SJCRH30 (cell line): ENCODE results near the gene ADAT2. TPM values are rescaled to one million over a fixed set of nuclear protein-coding genes. Genes with fewer than 3 reads are reported as not detected.
"Not testable (repeated sequence)": the region's sequence is repeated elsewhere in the genome, so short reads cannot be mapped to it uniquely, and the experiment has no call there.

Experiments
- DNase-seq, 2 experiments: peaks; one replicate each; pipeline ENCODE4 v3.0.0-alpha.2; 2015 to 2020
- H3K27ac ChIP-seq: fragments of 250-450 bp; sonication (Bioruptor Pico); 2 replicates; pipeline ENCODE4 v1.5.1; 2020; ENCODE audit warnings: mild to moderate bottlenecking, moderate library complexity
- H3K27me3 ChIP-seq: fragments of 250-450 bp; sonication (Bioruptor Pico); 2 replicates; pipeline ENCODE4 v1.5.1; 2020; ENCODE audit warnings: mild to moderate bottlenecking, moderate library complexity
- H3K36me3 ChIP-seq: fragments of 250-450 bp; sonication (Bioruptor Pico); 2 replicates; pipeline ENCODE4 v1.5.1; 2020; ENCODE audit warnings: mild to moderate bottlenecking, moderate library complexity
- H3K4me1 ChIP-seq: fragments of 250-450 bp; sonication (Bioruptor Pico); 2 replicates; pipeline ENCODE4 v1.5.1; 2020; ENCODE audit warnings: mild to moderate bottlenecking, moderate library complexity
- H3K4me3 ChIP-seq: fragments of 250-450 bp; sonication (Bioruptor Pico); 2 replicates; pipeline ENCODE4 v1.5.1; 2020; ENCODE audit warnings: mild to moderate bottlenecking, moderate library complexity
- H3K9me3 ChIP-seq: fragments of 250-450 bp; sonication (Bioruptor Pico); replicated peaks from 2 replicates; pipeline ENCODE4 v1.5.1; 2020; ENCODE audit warnings: mild to moderate bottlenecking, moderate library complexity
- total RNA-seq: library from RNA; depleted of rRNA; stranded (reverse); fragments of >200 nt; shearing (Covaris generic); gene quantifications from 2 replicates; pipeline ENCODE4 v1.2.3, GENCODE V29; 2014; rRNA removed

Gene ADAT2
- total RNA-seq: 6.2 and 11.1 TPM in 2 replicates

DNA sequence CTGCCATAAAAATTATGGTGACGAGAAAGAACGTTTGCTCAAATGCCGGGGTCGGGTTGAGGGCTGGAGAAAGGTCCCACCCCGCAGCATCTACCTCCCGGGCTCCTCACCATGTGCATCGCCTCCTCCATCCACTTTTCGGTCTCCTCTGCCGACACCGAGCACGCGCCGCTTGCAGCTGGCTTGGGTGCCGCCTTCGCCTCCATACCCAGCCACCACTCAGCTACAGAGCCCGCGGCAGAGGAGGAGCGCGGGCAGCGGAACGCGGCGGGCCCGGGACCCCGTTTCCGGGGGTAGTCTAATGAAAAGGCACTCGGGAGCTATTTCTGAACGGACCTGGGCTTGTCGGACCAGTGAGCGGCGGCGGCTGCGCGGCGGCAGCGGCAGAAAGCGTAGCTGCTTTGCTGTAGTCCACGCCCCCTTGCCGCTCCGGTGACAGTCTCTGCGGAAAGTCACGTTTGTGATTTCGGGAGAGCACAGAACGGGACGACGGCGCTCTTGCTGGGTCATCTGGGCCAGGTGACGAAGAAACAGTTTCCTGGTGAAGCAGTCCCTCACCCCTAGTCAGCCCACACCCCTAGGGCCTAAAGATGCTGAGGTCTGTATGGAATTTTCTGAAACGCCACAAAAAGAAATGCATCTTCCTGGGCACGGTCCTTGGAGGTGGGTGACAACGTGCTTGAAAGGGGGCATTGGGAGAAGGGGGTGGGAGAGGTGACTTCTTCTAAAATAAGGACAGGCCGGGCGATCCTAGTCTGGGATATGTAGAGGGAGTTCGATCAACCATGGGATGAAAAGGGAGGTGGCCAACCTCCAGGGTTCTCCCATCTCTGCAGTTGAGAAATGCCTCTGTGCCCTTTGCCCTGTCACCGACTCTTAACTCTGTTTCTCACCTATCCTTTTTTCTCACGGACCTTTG, at the start of gene ADAT2, which contains the start of gene PEX3:
Gene ADAT2 (minus strand): TSS at position 243 of the 919 bp plus-strand sequence. CDS start 37 bp downstream, at position 206.
Gene PEX3 (plus strand): TSS at position 353 of the 919 bp plus-strand sequence. CDS start 238 bp downstream, at position 591.
- Histone ChIP-seq H3K27ac (peak within 1 kb of the TSS; percentile 76), H3K9me3 (no peaks in the 10 kb centered on the region), H3K4me3 (peak within 1 kb of the TSS; percentile 68), H3K27me3 (no peaks in the 10 kb centered on the region), H3K36me3 (no peaks in the 10 kb centered on the region; the same call in 1 of the 2 replicates), H3K4me1 (peaks cover 7% of the 10 kb centered on the region)
- peak; percentile 93 to 94 for DNase-seq

DNA sequence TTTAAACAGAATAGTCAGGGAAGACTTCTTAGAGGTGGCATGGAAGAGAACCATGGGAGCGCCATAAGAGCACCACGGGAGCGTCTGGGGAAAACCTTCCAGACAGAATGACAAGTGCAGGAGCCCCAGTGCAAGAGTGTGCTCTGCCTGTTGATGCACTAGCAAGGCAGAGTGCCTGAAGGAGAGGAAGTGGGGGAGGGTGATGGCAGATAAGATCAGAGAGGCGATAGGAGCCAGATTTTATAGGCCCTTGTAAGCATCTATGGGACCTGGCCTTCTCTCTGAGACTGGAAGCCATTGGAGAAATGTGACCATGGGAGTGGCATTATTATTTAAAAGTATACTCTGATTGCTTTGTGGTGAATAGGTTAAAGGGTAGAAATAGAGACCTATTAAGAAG, 47.9 kb upstream of the ADAT2 start:
- Histone ChIP-seq H3K36me3 (peaks cover 31% of the 10 kb centered on the region), H3K4me3 (no peak overlapping the region), H3K27me3 (no peaks in the 10 kb centered on the region), H3K4me1 (no peaks in the 10 kb centered on the region), H3K9me3 (no peaks in the 10 kb centered on the region), H3K27ac (no peak overlapping the region)
- DNase-seq: no peak

GRCh38 chr6:143496974-143497373, 46.5 kb upstream of the ADAT2 start:
- Histone ChIP-seq H3K27ac (no peak overlapping the region), H3K4me1 (no peaks in the 10 kb centered on the region), H3K9me3 (no peaks in the 10 kb centered on the region), H3K27me3 (no peaks in the 10 kb centered on the region), H3K4me3 (no peak overlapping the region), H3K36me3 (peaks cover 31% of the 10 kb centered on the region)
- no peak for DNase-seq

DNA sequence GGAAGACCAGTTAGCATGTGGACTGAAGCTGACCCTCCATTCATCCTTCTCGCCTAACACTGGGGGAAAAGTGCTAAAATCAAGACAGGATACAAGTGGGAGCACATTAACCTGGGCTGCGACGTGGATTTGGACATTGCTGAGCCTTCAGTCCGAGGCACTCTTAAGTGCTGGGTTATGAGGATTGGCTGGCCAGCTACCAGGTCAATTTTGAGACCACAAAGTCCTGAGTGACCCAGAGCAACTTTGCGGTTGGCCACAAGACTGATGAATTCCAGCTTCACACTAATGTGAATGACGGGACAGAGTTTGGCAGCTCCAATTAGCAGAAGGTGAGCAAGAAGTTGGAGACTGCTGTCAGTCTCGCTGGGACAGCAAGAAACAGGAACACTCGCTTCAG, 40.3 kb upstream of the ADAT2 start:
- peaks cover 6% of the 10 kb centered on the region for H3K36me3 ChIP-seq
- DNase-seq: no peak
- no peaks in the 10 kb centered on the region for H3K4me1 ChIP-seq
- no peak overlapping the region for H3K4me3 ChIP-seq
- no peak overlapping the region for H3K27ac ChIP-seq
- no peaks in the 10 kb centered on the region for H3K9me3 ChIP-seq
- H3K27me3 ChIP-seq: no peaks in the 10 kb centered on the region

- Histone ChIP-seq H3K36me3 (peaks cover 3% of the 10 kb centered on the region; the same call in 1 of the 2 replicates), H3K4me3 (no peak overlapping the region), H3K9me3 (no peaks in the 10 kb centered on the region), H3K27ac (no peak overlapping the region), H3K27me3 (no peaks in the 10 kb centered on the region), H3K4me1 (no peaks in the 10 kb centered on the region)
- DNase-seq: no peak
Measured at GRCh38 chr6:143490244-143490643, 39.7 kb upstream of the ADAT2 start.

GRCh38 chr6:143486752-143487151, 36.3 kb upstream of the ADAT2 start:
- DNase-seq: no peak
- Histone ChIP-seq H3K4me1 (no peaks in the 10 kb centered on the region), H3K27me3 (no peaks in the 10 kb centered on the region), H3K27ac (no peak overlapping the region), H3K36me3 (no peaks in the 10 kb centered on the region), H3K9me3 (no peaks in the 10 kb centered on the region), H3K4me3 (no peak overlapping the region)

DNA sequence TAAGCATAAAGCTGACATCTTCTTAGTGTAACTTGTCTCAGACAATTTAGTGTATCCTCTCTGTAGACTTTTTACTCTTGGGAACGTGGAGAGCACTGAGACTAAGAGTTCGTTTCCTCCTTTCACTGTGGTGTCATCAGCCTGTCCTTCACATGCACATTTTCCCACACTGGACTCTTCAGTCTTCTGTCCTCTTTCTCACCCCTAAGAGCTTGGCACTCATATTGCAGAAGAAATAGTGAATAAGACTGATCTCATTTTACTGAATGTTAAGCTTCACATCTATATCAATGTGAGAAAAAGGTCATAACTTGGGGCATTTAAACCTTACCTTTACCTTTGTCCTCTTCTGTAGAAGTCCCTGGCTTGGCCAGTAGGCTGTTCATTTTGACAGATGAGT, 35.5 kb upstream of the ADAT2 start:
- Histone ChIP-seq H3K27ac (no peak overlapping the region), H3K9me3 (no peaks in the 10 kb centered on the region), H3K4me1 (no peaks in the 10 kb centered on the region), H3K27me3 (no peaks in the 10 kb centered on the region), H3K36me3 (no peaks in the 10 kb centered on the region), H3K4me3 (no peak overlapping the region)
- no peak for DNase-seq

- H3K36me3 ChIP-seq: peaks cover 2% of the 10 kb centered on the region; the same call in 1 of the 2 replicates
- DNase-seq: no peak
- no peak overlapping the region for H3K4me3 ChIP-seq
- H3K27ac ChIP-seq: no peak overlapping the region
- H3K27me3 ChIP-seq: no peaks in the 10 kb centered on the region
- H3K4me1 ChIP-seq: no peaks in the 10 kb centered on the region
- no peaks in the 10 kb centered on the region for H3K9me3 ChIP-seq
Measured at GRCh38 chr6:143482593-143482992, 32.1 kb upstream of the ADAT2 start.

DNA sequence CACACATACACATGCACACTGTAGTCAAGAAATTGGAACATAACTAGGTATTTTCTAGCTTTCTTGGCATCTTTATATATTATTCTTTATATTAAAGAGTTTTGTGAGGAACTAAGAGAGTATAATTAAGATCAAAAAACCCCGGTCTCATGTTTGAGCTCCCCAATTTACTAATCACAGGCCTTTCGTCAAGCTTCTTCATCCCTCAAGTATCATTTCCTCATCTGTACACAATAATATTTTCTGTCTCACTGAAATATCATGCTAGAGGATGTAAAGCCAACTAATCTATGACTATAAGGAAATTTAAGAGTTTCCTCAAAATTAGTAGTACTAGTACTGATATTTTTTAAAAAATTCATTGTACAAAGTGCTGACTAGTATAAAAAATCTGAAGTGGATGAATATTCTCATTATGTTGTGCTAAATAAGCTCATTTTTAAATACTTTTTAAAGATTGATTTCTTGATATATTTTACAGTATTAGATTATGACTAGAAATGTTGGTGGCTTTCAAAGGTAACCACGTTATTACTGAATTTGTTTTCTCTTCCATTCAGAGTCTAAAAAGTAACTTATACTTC, 28.1 kb upstream of the ADAT2 start:
- no peaks in the 10 kb centered on the region for H3K27me3 ChIP-seq
- H3K4me3 ChIP-seq: no peak overlapping the region
- H3K36me3 ChIP-seq: peaks cover 2% of the 10 kb centered on the region; the same call in 1 of the 2 replicates
- no peaks in the 10 kb centered on the region for H3K4me1 ChIP-seq
- H3K27ac ChIP-seq: no peak overlapping the region
- no peak for DNase-seq
- no peaks in the 10 kb centered on the region for H3K9me3 ChIP-seq

GRCh38 chr6:143476545-143476944, 26.1 kb upstream of the ADAT2 start:
- H3K36me3 ChIP-seq: peaks cover 7% of the 10 kb centered on the region; the same call in 1 of the 2 replicates
- H3K9me3 ChIP-seq: no peaks in the 10 kb centered on the region
- no peak overlapping the region for H3K4me3 ChIP-seq
- no peak for DNase-seq
- no peaks in the 10 kb centered on the region for H3K27me3 ChIP-seq
- H3K4me1 ChIP-seq: no peaks in the 10 kb centered on the region
- no peak overlapping the region for H3K27ac ChIP-seq

DNA sequence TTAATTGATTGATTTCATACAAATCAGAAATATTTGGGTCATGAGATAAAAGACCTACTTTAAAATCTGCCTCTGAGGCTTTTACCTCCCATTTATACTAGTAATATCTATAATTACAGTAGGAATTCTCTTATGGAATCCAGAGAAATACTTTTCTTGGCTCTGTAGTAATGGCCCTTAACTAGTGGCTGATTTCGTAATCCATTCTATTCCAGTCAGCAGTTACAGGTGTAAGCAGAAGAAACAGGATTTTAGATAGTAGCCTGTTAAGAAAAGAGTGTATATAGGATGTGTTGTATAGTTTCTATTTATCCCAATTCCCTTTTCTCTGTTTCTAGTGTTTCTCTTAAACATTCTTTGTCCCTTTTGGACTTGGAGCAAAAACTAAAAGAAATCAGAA, 21.3 kb upstream of the ADAT2 start:
- no peak for DNase-seq

DNA sequence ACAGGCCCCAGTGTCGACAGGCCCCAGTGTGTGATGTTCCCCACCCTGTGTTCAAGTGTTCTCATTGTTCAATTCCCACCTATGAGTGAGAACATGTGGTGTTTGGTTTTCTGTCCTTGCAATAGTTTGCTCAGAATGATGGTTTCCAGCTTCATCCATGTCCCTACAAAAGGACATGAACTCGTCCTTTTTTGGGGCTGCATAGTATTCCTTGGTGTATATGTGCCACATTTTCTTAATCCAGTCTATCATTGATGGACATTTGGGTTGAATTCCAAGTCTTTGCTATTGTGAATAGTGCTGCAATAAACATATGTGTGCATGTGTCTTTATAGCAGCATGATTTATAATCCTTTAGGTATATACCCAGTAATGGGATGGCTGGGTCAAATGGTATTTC, 18.3 kb upstream of the ADAT2 start:
- not testable (repeated sequence) for H3K27me3 ChIP-seq, H3K9me3 ChIP-seq, DNase-seq, H3K4me1 ChIP-seq, H3K27ac ChIP-seq, H3K4me3 ChIP-seq
- peaks cover 13% of the 10 kb centered on the region; the same call in 1 of the 2 replicates for H3K36me3 ChIP-seq

More for the DNA sequence above, 21.3 kb upstream of the ADAT2 start:
- no peaks in the 10 kb centered on the region for H3K4me1 ChIP-seq
- no peaks in the 10 kb centered on the region for H3K9me3 ChIP-seq
- H3K27ac ChIP-seq: no peak overlapping the region
- H3K36me3 ChIP-seq: 0 out of 2 replicates have a peak, but pooled peaks cover 5% of the 10 kb centered on the region
- no peak overlapping the region for H3K4me3 ChIP-seq
- no peaks in the 10 kb centered on the region for H3K27me3 ChIP-seq

- H3K4me1 ChIP-seq: no peaks in the 10 kb centered on the region
- no peak overlapping the region for H3K27ac ChIP-seq
- H3K4me3 ChIP-seq: no peak overlapping the region
- H3K27me3 ChIP-seq: no peaks in the 10 kb centered on the region
- no peaks in the 10 kb centered on the region for H3K9me3 ChIP-seq
- peaks cover 15% of the 10 kb centered on the region for H3K36me3 ChIP-seq
- no peak for DNase-seq
Measured at GRCh38 chr6:143468026-143468425, 17.5 kb upstream of the ADAT2 start.

- Histone ChIP-seq H3K27ac (no peak overlapping the region), H3K27me3 (no peaks in the 10 kb centered on the region), H3K36me3 (peaks cover 20% of the 10 kb centered on the region), H3K4me1 (no peaks in the 10 kb centered on the region), H3K9me3 (no peaks in the 10 kb centered on the region), H3K4me3 (no peak overlapping the region)
- DNase-seq: no peak
Measured at GRCh38 chr6:143465546-143465945, 15.1 kb upstream of the ADAT2 start.
